DMS 273 treated with DMSO at 0.1 percent for 48 hours (cell line): Measurements from ENCODE around the gene CHI3L1.

ENCODE experiments used
- DNase-seq: peaks from one replicate; lab custom pipeline; 2025; lab: John Stamatoyannopoulos, UW

CHI3L1 gene

DNA sequence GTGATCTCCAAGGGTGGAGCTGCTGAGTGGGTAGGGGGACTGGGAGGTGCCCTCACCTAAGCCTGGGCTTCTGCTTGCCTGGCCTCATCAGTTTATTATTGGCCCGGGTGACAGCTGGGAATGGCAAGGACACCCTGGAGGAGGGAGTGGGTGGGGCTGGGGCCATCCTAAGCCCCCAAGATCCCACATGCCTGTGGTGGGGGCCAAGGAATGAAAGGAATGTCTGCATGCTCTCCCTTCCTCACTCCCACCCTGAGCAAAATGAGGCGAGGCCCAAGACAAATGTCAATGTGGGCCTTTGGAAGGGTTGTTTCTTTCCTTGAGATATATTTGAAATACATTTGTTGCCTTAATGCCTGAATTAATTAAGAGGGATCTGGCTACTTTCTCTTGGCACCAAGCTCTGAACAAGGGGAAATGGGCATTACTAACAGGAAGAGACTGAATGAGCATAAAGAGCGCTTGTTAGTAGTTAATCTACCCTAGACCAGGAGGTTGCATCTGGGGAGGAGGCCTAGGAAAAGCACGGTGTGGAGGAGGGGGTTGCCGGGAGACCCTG lies 19.7 kb upstream of the CHI3L1 start:
- no peak for DNase-seq

DNA sequence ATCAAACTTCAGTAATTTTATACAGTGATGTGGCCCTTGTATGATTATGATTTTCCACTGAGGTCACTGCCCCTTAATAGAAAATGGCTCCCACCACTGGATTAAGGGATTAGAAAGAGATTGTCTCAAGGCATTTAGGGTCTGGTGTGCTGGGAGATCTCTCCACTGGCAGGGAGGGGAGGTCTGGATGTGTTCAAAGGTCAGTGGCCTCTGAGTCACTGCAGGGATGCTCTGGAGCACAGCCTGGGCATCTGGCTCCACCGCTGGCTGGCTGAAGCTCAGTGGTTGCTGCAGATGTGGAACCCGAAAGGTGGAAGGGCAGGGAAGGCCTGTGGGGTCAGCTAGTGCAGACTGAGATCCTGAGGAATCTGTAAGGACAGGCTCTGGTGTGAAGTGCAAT lies 18.3 kb upstream of the CHI3L1 start:
- no peak for DNase-seq

DNA sequence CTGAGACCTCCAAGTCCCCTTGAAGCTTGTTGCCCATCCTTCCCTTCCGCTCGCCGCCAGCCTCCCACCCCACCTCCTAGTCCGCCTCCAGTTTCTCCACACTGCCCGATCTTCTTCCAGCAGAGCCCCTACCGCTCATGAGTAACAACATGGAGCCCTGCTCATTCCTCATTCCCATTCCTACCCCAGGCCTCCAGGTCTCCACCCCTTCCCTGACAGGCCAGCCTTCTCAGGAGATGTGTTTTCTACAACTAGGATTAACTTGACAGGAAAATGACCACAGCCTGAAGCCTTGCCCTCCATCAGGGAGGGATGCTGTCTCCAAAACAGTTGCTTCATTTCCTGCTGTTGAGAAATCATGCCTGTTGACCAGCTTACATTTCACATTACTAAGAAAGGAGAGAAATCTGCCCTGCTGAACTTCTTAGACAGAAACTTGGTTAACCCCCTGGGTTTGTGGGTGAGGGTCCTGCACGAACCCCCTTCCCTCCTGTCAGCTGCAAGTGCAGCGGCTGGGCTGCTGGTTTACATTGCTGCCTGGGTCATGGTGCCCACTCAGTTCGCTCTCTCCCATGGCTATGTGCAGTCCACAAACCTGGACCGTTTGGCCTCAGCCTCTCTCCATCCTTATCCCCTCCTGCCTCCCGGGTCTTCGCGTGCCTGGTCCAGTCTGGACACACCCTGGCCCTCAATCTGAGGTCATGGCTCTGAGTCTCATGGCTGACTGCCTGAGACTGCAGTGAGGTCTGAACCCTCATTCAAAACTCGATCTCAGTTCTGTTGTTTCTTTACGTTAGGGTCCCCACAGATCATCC lies 16.1 kb upstream of the CHI3L1 start:
- no peak for DNase-seq

GRCh38 chr1:203201516-203202205 lies 15.2 kb upstream of the CHI3L1 start:
- no peak for DNase-seq

DNA sequence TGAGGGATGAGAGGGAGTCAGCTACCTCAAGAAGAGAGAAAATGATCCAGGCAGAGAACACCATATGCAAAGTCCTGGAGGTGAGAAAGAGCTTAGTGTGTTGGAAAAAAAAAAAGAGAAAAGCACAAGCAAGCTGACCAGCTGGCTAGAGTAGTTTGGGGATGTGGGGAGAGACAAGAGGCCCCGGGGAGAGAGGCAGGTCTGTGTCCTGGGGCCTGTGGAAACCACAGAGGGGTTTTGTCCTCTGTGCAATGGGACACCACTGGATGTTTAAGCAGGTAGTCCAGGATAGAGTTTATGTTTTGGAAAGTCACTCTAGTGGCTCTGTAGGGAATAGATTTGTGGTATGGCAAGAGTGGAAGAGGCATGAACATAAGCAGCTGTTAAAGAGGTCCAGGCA lies 14.4 kb upstream of the CHI3L1 start:
- DNase-seq = no peak

DNA sequence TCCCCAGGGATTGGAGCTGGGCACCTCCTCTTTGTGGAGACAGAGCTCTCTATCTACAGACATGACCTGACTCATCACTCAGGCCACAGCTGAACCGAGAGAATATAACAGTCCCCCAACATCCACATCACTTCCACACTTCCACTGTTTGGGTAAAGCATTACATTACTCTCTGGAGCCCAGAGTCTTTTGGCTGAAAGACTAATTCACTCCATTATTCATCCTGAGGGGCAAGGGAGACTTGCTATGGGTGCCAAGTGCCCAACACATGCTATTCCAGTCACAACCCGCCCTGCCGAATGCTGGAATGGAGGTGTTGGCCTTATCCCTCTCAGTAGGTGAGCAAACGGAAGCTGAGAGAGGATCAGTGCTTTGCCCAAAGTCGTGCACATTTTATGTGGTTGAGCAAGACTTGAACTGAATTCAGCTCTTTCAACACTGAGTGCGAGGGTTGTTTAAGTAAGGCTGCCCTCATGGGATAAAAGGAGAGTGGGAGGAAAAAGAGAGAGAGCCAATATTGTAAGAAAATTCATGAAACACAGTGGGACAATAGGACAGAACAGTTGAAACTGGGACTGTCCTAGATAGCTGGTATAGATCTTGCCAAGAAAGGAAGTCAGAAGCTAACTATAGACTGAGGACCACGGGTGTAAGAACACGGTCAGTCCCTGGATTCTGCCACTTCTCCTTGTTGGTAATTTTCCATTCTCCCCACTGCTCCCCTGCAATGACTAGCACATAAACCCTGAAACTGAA lies 13.5 kb upstream of the CHI3L1 start:
- no peak for DNase-seq

DNA sequence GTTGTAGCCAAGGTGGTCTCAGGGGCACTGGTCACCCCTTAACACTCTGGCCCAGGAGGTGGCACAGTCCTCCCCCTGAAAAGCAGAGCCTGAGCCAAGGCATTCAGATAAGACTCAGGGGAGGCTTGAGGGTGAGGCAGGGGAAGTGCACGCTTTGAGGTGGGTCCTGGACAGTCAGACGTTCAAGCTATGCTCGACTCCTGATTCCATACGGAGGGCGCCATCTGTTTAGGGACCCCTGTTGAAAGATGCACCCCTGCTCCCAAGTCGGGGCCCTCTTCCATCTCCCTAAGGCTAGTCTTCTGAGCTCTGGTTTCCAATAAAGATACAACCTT lies 12.9 kb upstream of the CHI3L1 start:
- DNase-seq = no peak

- no peak for DNase-seq
Measured at GRCh38 chr1:203199002-203199401, 12.5 kb upstream of the CHI3L1 start.

- no peak for DNase-seq
Measured at GRCh38 chr1:203197625-203198024, 11.1 kb upstream of the CHI3L1 start.

- no peak for DNase-seq
Measured at GRCh38 chr1:203196371-203196770, 9.9 kb upstream of the CHI3L1 start.

GRCh38 chr1:203190949-203191348 lies 4.4 kb upstream of the CHI3L1 start:
- no peak for DNase-seq

DNA sequence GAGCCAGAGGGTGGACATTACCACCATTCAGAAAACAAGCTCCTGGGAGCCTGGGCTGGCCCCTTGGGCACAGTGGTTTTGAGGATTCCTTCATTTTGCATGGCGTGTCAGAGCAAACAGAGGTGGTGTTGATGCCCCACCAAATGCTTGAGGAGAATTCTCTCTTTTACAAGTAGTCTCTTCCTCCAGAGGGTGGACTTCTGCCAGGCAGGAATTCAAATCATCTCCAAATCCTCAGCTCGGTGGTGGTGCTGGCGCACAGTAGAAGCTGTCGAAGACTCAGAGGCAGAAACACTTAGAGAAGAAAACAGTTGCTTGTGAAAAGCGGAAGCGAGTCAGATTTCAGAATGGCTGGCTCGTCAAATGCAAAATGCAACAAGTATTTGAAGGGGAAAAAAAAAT lies 3.4 kb upstream of the CHI3L1 start:
- DNase-seq = no peak

- DNase-seq = no peak
Measured at GRCh38 chr1:203188686-203189232, 2.3 kb upstream of the CHI3L1 start.

DNA sequence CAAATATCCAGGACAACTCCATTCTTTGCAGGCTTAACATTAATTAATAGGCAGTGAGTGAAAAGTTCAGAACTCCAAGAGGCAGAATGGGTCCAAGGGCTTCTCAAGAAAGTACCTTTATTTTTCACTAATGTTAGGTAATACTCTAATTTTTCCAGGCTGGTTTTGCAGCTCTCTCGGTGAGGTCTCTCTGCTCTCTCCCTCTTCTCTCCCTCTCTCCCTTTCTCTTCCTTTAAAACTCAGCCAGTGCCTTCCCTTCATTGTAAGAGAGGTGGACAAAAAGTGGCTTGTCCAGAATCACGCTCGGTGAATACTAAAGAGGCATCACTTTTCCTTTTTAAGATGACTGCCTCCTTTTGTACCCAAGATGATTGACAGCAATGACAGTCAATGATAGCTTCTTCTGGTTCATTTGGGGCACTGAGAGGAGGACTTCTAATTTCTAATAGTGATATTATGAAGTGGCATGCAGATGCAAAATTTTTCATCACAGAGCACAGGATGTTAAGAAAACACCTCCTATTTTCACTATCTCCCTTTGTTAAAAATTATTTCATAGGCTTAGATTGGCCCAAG lies 1.3 kb upstream of the CHI3L1 start:
- DNase-seq = no peak

DNA sequence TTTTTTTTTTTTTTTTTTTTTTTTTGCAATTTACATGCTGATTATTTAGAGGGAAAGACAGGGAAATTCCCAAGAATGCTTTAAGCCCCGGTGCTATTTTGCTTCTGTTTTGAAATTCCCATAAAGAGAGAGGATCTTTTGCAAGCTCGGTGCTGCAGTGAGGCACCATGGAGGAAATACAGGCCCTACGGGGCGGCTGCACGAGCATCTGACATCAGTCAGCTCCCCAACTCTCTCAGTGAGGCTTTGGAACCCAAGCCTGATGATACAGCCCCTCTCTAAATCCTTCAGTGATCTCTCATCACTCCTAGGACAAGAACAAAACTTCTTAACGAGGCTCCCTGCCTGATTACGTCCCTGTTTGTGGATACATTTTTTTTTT lies 791 bp upstream of the CHI3L1 start:
- DNase-seq = no peak

DNA sequence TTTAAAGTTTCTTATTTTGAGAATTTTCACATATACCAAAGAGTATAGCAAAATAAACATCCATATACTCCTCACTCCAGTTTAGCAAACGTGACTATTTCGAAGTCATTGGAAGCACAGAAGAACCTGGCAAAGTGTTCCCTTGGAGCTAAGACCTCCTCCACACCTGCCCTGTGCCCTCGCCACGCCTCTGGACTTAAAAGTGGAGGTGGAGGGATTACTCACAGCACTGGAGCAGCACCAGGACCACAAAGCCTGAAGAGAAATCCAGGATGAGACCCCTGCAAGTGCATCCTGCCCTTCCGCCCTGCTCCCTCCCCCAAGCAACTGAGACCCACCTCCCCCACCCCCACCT lies 436 bp downstream of the CHI3L1 start:
- DNase-seq = no peak

GRCh38 chr1:203185585-203185984 lies 919 bp downstream of the CHI3L1 start:
- DNase-seq = no peak

GRCh38 chr1:203185061-203185461 lies 1.4 kb downstream of the CHI3L1 start:
- DNase-seq = no peak

DNA sequence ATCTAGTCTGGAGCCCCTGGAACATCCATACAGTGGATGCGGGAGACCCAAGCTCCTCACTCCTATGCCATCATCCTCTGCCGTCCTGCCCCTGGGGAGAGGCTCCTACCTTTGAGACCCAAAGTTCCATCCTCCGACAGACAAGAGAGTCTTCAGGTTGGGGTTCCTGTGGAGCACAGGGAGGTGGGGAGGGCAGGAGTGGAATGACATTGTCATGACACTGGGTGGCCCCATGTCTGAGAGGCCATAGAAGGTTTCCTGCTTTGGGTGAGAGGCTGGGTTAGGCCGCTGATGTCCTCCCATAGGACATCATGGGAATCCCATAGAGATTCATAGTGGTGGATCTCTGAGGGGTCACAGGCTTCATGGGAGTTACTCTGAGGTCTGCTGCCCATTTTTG lies 2.0 kb downstream of the CHI3L1 start:
- DNase-seq = no peak

GRCh38 chr1:203183828-203184227 lies 2.7 kb downstream of the CHI3L1 start:
- no peak for DNase-seq

GRCh38 chr1:203182387-203182953 lies 4.0 kb downstream of the CHI3L1 start:
- DNase-seq = no peak
